GM18858 (cell line): ENCODE results near the gene PGM5.

ENCODE experiments used
- ATAC-seq: cut with Tn5 transposase; IDR thresholded peaks from one replicate; pipeline ENCODE4 v1.9.1; 2021; ENCODE audit not compliant: unreplicated experiment

PGM5 gene

GRCh38 chr9:68533678-68534077 is 177.3 kb downstream of the PGM5 start:
- no peak for ATAC-seq

GRCh38 chr9:68536876-68537615 is 180.6 kb downstream of the PGM5 start:
- ATAC-seq = no peak

- ATAC-seq = no peak
Observed at GRCh38 chr9:68537616-68537880, 181.1 kb downstream of the PGM5 start.

- no peak for ATAC-seq
Observed at GRCh38 chr9:68538200-68538599, 181.8 kb downstream of the PGM5 start.

- no peak for ATAC-seq
Observed at GRCh38 chr9:68540712-68541535, 184.5 kb downstream of the PGM5 start, which contains the start of gene TMEM252. TMEM252 (minus strand) TSS chr9:68540883; CDS start chr9:68540814, 69 bp downstream.

GRCh38 chr9:68541568-68541967 is 185.2 kb downstream of the PGM5 start:
- ATAC-seq = no peak

- peak; percentile 39 for ATAC-seq
Observed at GRCh38 chr9:68545033-68545705, 188.8 kb downstream of the PGM5 start.

GRCh38 chr9:68546596-68547390 is 190.4 kb downstream of the PGM5 start:
- ATAC-seq = peak; percentile 63

GRCh38 chr9:68547417-68547816 is 191.0 kb downstream of the PGM5 start:
- ATAC-seq = no peak

GRCh38 chr9:68548241-68548640 is 191.8 kb downstream of the PGM5 start:
- ATAC-seq = no peak

GRCh38 chr9:68551191-68551590 is 194.8 kb downstream of the PGM5 start:
- no peak for ATAC-seq

- ATAC-seq = no peak
Observed at GRCh38 chr9:68552700-68553476, 196.5 kb downstream of the PGM5 start.

GRCh38 chr9:68555437-68556150 is 199.2 kb downstream of the PGM5 start:
- ATAC-seq = no peak

- no peak for ATAC-seq
Observed at GRCh38 chr9:68558545-68558944, 202.1 kb downstream of the PGM5 start.

GRCh38 chr9:68560071-68560844 is 203.8 kb downstream of the PGM5 start:
- ATAC-seq = no peak

GRCh38 chr9:68562461-68562860 is 206.1 kb downstream of the PGM5 start:
- no peak for ATAC-seq

GRCh38 chr9:68567565-68567964 is 211.2 kb downstream of the PGM5 start:
- no peak for ATAC-seq

GRCh38 chr9:68574150-68574549 is 217.7 kb downstream of the PGM5 start:
- no peak for ATAC-seq

- ATAC-seq = no peak
Observed at GRCh38 chr9:68575817-68576216, 219.4 kb downstream of the PGM5 start.
